ENCODE results near the gene ANO1. TPM values are rescaled to one million over a fixed set of nuclear protein-coding genes. Genes with fewer than 3 reads are reported as not detected.

The ANO1 gene
- total RNA-seq, 4 donors from 2014 or later: 1.5 to 8.7 (median 4.6) TPM

DNA sequence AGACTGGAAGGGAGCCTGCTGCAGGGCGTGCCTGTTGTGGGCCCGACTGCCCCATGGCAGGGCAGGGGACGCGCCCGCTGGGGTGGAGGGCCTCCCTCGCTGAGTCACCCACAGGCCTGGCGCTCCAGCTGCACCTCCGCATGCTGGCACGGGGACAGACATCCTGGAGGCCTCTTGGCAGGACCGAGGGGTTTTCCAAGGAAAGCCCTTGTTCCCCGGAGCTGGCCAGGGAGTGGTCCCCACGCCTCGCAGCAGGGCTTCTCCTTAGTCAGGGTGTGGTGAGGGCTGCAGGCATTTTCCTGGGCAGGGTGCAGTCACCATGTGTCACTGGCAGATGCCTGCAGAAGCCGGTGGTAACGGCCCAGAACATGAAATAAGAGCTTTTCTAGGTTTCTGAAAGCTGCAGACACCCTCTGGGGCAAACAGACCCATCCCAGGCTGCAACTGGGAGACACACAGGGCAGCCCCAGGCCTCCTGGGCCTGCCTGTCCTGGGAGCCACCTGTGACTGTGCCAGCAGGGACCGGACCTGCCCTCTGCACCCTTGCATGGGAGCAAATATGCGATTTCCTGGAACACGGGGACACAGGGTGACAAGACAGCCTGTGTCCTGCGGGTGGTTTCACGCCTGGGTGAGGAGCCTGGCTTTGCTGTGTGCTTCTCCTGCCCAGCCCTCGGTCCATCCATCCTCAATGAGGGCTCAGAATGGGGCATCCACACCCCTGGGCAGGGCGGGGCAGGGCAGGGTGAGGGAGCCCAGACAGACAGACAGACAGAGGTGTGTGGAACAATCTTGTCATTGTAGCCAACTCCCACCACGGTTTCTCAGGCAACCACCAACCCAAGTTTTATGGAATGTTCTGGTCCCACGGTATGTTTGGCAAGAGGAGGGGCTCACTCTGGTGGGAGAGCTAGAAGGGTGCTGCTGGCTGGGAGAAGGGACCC is 81.8 kb downstream of the ANO1 start:
- TF ChIP-seq, protein P1, sequence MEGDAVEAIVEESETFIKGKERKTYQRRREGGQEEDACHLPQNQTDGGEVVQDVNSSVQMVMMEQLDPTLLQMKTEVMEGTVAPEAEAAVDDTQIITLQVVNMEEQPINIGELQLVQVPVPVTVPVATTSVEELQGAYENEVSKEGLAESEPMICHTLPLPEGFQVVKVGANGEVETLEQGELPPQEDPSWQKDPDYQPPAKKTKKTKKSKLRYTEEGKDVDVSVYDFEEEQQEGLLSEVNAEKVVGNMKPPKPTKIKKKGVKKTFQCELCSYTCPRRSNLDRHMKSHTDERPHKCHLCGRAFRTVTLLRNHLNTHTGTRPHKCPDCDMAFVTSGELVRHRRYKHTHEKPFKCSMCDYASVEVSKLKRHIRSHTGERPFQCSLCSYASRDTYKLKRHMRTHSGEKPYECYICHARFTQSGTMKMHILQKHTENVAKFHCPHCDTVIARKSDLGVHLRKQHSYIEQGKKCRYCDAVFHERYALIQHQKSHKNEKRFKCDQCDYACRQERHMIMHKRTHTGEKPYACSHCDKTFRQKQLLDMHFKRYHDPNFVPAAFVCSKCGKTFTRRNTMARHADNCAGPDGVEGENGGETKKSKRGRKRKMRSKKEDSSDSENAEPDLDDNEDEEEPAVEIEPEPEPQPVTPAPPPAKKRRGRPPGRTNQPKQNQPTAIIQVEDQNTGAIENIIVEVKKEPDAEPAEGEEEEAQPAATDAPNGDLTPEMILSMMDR (IDR thresholded peaks at IDR 0.05; ENCODE audit: low read depth): no peak

DNA sequence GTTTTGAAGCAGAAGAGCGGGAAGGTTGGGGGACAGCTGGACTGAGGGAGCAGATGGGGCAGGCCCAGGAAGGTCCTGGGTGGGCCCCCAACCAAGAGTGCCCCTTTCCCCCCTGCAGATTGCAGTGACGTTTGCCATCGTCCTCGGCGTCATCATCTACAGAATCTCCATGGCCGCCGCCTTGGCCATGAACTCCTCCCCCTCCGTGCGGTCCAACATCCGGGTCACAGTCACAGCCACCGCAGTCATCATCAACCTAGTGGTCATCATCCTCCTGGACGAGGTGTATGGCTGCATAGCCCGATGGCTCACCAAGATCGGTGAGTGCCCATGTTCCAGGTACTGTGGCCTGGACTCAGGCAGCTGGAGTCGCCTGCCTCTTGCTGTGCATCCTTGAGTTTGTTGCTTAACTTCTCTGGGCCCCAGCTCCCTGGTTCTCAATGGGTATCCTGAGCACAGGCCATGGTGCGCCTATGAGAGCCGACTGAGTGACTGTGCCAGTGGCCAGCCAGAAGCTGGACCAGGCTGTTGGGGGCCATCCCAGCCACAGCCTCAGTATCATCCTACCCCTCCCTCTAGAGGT is 83.0 kb downstream of the ANO1 start:
- TF ChIP-seq, protein P1 (IDR thresholded peaks at IDR 0.05; ENCODE audit: low read depth): no peak

DNA sequence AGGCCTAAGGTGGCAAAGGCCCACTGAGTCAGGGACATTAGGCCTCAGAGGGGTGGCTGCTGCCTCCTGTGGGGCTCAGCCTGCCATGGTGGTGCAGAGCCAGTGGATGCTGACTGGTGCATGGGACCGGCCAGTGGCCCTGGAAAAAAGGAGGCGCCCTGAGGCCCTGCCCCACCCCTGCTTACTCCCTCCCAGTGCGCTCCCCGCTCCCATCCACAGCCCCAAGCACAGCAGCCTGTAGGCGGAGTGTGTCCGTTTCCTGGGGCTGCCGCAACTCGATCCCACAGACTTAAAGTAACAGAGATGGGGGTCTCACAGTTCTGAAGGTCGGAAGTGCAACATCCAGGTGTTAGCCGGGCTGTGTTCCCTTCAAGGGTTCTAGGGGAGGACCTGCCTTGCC is 86.6 kb downstream of the ANO1 start:
- TF ChIP-seq, protein P1 (IDR thresholded peaks at IDR 0.05; ENCODE audit: low read depth): no peak

DNA sequence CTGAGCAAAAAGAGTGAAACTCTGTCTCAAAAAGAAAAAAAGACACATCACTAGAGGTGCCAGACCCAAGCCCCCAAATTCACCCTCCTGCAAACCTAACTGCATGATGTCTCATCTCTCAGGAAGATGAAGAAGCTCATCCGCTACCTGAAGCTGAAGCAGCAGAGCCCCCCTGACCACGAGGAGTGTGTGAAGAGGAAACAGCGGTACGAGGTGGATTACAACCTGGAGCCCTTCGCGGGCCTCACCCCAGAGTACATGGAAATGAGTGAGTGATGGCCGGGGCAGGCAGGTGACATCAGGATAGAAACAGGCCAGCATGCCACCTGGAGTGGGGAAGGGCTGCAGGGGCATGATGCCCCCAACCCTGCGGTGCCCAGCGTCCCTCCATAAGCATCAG is 89.0 kb downstream of the ANO1 start:
- TF ChIP-seq, protein P1 (IDR thresholded peaks at IDR 0.05; ENCODE audit: low read depth): no peak

DNA sequence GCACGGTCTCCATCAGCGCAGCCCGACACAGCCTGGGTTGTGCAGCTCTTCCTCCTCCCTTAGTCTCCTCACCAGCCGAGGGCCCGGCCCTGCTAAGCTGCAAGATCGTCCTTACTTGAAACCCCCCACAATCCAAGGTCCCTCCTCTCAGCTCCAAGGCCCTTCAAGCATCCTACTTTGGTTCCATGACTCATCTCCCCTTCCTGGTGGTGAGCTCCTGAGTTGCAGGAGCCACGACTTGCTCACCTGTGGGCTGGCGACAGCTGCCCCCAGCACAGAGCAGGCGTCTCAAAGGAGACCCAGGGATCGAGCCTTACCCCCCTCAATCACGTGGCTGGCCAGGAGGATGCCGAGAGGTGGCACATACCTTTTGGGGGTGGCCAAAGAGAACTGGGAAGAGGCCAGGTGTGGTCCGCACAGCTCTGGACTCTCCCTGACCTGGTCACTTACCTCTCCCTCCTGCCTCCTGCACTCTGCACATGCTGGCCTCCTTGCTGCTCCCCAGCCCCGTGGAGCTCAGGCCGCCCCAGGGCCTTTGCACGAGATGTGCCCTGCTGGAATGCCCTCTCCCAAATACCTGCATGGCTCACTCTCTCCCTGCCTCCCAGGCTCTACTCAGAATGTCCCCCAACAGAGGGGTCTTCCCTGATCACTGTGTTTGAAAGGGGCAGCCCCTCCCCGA is 89.7 kb downstream of the ANO1 start:
- TF ChIP-seq, protein P1 (IDR thresholded peaks at IDR 0.05; ENCODE audit: low read depth): no peak

DNA sequence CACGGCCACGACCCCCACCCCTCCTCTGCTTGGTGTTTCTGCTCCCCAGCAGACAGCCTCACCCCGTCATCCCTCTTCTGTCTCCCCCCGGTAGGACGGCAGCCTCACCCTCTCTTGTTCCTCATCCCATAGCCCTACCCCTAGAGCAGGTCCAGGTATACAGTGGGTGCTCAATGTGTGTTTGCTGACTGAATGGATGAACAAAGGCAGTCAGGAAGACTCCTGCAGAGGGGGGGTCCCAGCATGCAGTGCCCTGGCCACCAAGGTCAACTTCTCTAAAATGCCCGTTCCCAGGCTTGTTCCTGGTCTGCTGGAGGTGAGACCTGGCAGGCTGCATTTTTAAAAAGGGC is 90.3 kb downstream of the ANO1 start:
- TF ChIP-seq, protein P1 (IDR thresholded peaks at IDR 0.05; ENCODE audit: low read depth): no peak

DNA sequence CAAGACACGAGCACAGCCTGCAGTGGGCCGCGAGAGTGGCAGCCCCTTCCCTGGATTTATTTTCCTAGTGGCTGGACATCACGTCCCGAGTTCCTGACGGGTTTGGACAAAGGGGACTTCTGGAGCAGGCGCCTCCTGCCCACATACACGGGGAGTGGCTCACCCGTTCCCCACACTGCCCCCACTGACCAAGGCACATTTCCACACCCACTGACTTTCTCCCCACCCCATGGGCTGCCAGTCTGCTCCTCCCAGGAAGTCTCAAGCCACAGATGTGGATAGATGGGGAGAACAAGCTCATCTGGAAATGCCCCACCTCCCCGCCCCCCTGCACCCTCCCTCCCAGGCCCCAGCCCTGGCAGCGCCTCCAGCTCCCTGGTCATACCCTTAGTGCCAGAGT is 91.0 kb downstream of the ANO1 start:
- TF ChIP-seq, protein P1 (IDR thresholded peaks at IDR 0.05; ENCODE audit: low read depth): no peak

Data from subcutaneous adipose tissue (tissue), 4 donors.